ENCODE results near the gene SERPINE1. TPM values are rescaled to one million over a fixed set of nuclear protein-coding genes. Genes with fewer than 3 reads are reported as not detected.

SERPINE1 gene
- total and polyA plus RNA-seq, 2 of the 4 experiments (the other 2 are of a cell fraction): 1,441 to 2,783 TPM

- Histone ChIP-seq H3K4ac (ENCODE audit: low read depth, low read length) (no peak overlapping the region), H3K27ac (ENCODE audit: insufficient read depth, low read length) (no peak overlapping the region), H2BK20ac (ENCODE audit: low read depth, low read length) (no peak overlapping the region), H3K9me1 (ENCODE audit: insufficient read depth, low read length) (peaks cover 10% of the 10 kb centered on the region), H3K36me3 (ENCODE audit: control insufficient read depth, insufficient read depth, low read length) (no peaks in the 10 kb centered on the region), H2BK5ac (ENCODE audit: low read depth, low read length, poor library complexity, severe bottlenecking) (no peak overlapping the region), H3K4me2 (ENCODE audit: low read depth, low read length) (no peak overlapping the region), H3K18ac (ENCODE audit: low read depth, low read length) (no peak overlapping the region), H4K5ac (ENCODE audit: low read depth, low read length) (no peak overlapping the region), H3K79me1 (ENCODE audit: low read depth in 1 of 2, low read length in 2 of 2) (peaks cover 9 to 27% of the 10 kb centered on the region in 2 experiments; a peak in 3 of 4 replicates), H3K9me3 (ENCODE audit: control insufficient read depth, insufficient read depth, low read length) (no peaks in the 10 kb centered on the region), H3K14ac (replicated peaks; ENCODE audit: low read depth, low read length) (no peak overlapping the region), H4K20me1 (ENCODE audit: insufficient read depth, low read length) (no peaks in the 10 kb centered on the region), H2BK15ac (ENCODE audit: low read depth, low read length) (no peak overlapping the region), H3K56ac (ENCODE audit: extremely low read depth, insufficient read depth, low read length) (no peak overlapping the region), H3K4me3 (ENCODE audit: insufficient read depth, low read depth, low read length) (no peak overlapping the region), H3K9ac (ENCODE audit: low read depth, low read length) (no peak overlapping the region), H4K8ac (ENCODE audit: low read depth in 2 of 2, low read length in 2 of 2) (no peak overlapping the region), H2AK9ac (replicated peaks; ENCODE audit: low read depth, low read length, poor library complexity) (peak overlapping the region; percentile 3), H3K4me1 (ENCODE audit: control insufficient read depth, insufficient read depth, low read length) (peaks cover 10% of the 10 kb centered on the region), H2AK5ac (ENCODE audit: low read depth, low read length) (peak overlapping the region; percentile 27; the same call in 1 of the 2 replicates), H4K91ac (ENCODE audit: insufficient read depth, low read depth, low read length) (no peak overlapping the region), H2BK120ac (ENCODE audit: low read depth, low read length) (no peak overlapping the region), H3K23ac (ENCODE audit: low read depth, low read length) (no peak overlapping the region), H2AFZ (replicated peaks; ENCODE audit: low read length, poor library complexity) (no peak overlapping the region), H3K27me3 (ENCODE audit: control insufficient read depth, insufficient read depth, low read length) (no peaks in the 10 kb centered on the region)
- in situ Hi-C loops (cut with MboI; ENCODE audit: low sequenced_read_pairs) (loop anchor here (25.0 kb wide), 1 partner anchor 669 kb away; the partner anchor contains the start of genes MEPCE, PPP1R35 and ZCWPW1), dilution Hi-C loops (cut with HindIII; ENCODE audit: low sequenced_read_pairs, unreplicated experiment) (no loop called here), intact Hi-C loops (cut with micrococcal nuclease) (no loop called here)
- ChIA-PET POLR2A (ENCODE audit: unreplicated experiment) (no interaction called here), CTCF (no interaction called here)
- TF ChIP-seq RFX5 (IDR thresholded peaks at IDR 0.05; ENCODE audit: low read depth, low read length) (no peak), MAZ (IDR thresholded peaks at IDR 0.05; ENCODE audit: borderline replicate concordance, low read depth, low read length) (no peak), NFE2L2 (IDR thresholded peaks at IDR 0.05; ENCODE audit: low read depth, low read length) (no peak), USF2 (IDR thresholded peaks at IDR 0.05; ENCODE audit: low read depth, low read length) (no peak), MAFK (IDR thresholded peaks at IDR 0.05; ENCODE audit: low read depth, low read length) (no peak), FOS (IDR thresholded peaks at IDR 0.05; ENCODE audit: low read depth, low read length) (no peak), ELK1 (IDR thresholded peaks at IDR 0.05; ENCODE audit: borderline replicate concordance, low read depth, low read length) (no peak), RAD21 (IDR thresholded peaks at IDR 0.05; ENCODE audit: low read length) (no peak), POLR2A (IDR thresholded peaks at IDR 0.05; ENCODE audit: low read depth, low read length) (no peak), RCOR1 (IDR thresholded peaks at IDR 0.05; ENCODE audit: insufficient replicate concordance, low read length) (no peak), CEBPB (IDR thresholded peaks at IDR 0.05; ENCODE audit: low read depth, low read length) (no peak), MXI1 (IDR thresholded peaks at IDR 0.05; ENCODE audit: borderline replicate concordance, low read depth, low read length) (no peak), SMC3 (IDR thresholded peaks at IDR 0.05; ENCODE audit: low read depth, low read length) (no peak), BHLHE40 (IDR thresholded peaks at IDR 0.05; ENCODE audit: low read depth, low read length) (no peak), CTCF (conservative IDR thresholded peaks at IDR 0.05; ENCODE audit: low read depth, low read length) (no peak), CHD1 (IDR thresholded peaks at IDR 0.05; ENCODE audit: low read depth, low read length) (no peak)
- no peak for ATAC-seq (ENCODE audit: low read depth)
- WGBS, 2 experiments (ENCODE audit: extremely low coverage in 2 of 2, insufficient read length in 1 of 2): 95% methylated on average over 5 of the region's 7 CpGs; no CpG with 5 or more reads in 1 of the 2 experiments
- BruUV-seq (replicated peaks): no TSS peak
- no peak for DNase-seq
Measured at GRCh38 chr7:101106386-101106785, 20.5 kb upstream of the SERPINE1 start.

Measured in IMR-90 (cell line).